ENCODE data around the gene HMGA1. TPM values are rescaled to one million over a fixed set of nuclear protein-coding genes. Genes with fewer than 3 reads are reported as not detected.

The HMGA1 gene
- total and polyA plus RNA-seq, 2 of the 13 experiments (the other 11 are each of a cell fraction or from before 2014, with no cell fraction given) = 117 to 145 TPM

GRCh38 chr6:34240329-34241248 lies 3.9 kb downstream of the HMGA1 start (continued):
- TF ChIP-seq ZBTB49 (CRISPR knock-in tag; IDR thresholded peaks at IDR 0.05; ENCODE audit: borderline replicate concordance) = no peak

- Histone ChIP-seq H3K27me3 (ENCODE audit: control insufficient read depth in 1 of 2, insufficient read depth in 2 of 2, low read length in 2 of 2) (no peaks in the 10 kb centered on the region), H3K79me2 (ENCODE audit: insufficient read depth, low read length) (peaks cover 25% of the 10 kb centered on the region), H3K36me3 (replicated peaks in 1 of 2; ENCODE audit: control insufficient read depth in 1 of 2, insufficient read depth in 2 of 2, low read length in 2 of 2) (peaks cover 22 to 45% of the 10 kb centered on the region in 2 experiments; a peak in 4 of 5 replicates), H3K27ac (ENCODE audit: extremely low read length, insufficient read depth, low read length) (no peak overlapping the region), H4K20me1 (ENCODE audit: insufficient read depth, low read length) (0 out of 2 replicates have a peak, but pooled peaks cover 2% of the 10 kb centered on the region), H3K4me2 (ENCODE audit: low read depth, low read length) (no peak overlapping the region), H3K9me3 (ENCODE audit: low read length) (no peaks in the 10 kb centered on the region), H2AFZ (ENCODE audit: low read length) (no peak overlapping the region), H3K4me1 (ENCODE audit: insufficient read depth, low read length) (peaks cover 51% of the 10 kb centered on the region), H3K4me3 (replicated peaks in 1 of 3; ENCODE audit: insufficient read depth in 1 of 3, low read depth in 2 of 3, low read length in 3 of 3) (no peak overlapping the region), H3K9ac (ENCODE audit: insufficient read depth, low read depth, low read length) (no peak overlapping the region)
- in situ Hi-C loops (cut with HindIII; ENCODE audit: extremely low pct_ligation_motif_present, low pct_unique_long_range_greater_than_20kb) = loop anchor here (25.0 kb wide), 1 partner anchor 371 kb away; no protein-coding TSS in a partner anchor
- DNase-seq (ENCODE audit: low spot score) = no peak
- 96% methylated on average over 13 of the region's 13 CpGs for WGBS (ENCODE audit: low lambda C conversion rate)
- TF ChIP-seq E2F2 (CRISPR knock-in tag; IDR thresholded peaks at IDR 0.05; ENCODE audit: borderline replicate concordance) = no peak
- TF ChIP-seq POLR2G (IDR thresholded peaks at IDR 0.05; ENCODE audit: low read depth, low read length) = peak; percentile 24; the same call in 1 of the 2 replicates
- no peak for FAIRE-seq
- ChIA-PET CTCF (ENCODE audit: low intra/inter-chr PET ratio, low total read pairs) (no interaction called here), POLR2A (no interaction called here)
- intact Hi-C loops (cut with micrococcal nuclease; ENCODE audit: unreplicated experiment) = no loop called here
- BruUV-seq (replicated peaks) = no TSS peak
- ATAC-seq = no peak
Observed at GRCh38 chr6:34241351-34242215, 4.9 kb downstream of the HMGA1 start.

All from HepG2 (cell line).